Measurements from ENCODE around the gene LOXL4. TPM values are rescaled to one million over a fixed set of nuclear protein-coding genes. Genes with fewer than 3 reads are reported as not detected.

LOXL4 gene
- total and polyA plus RNA-seq, 9 donors, result 5.1 to 32.9 (median 8.2) TPM

GRCh38 chr10:98244586-98244985 is 23.4 kb downstream of the LOXL4 start:
- H3K36me3 ChIP-seq, result no peaks in the 10 kb centered on the region
- TF ChIP-seq CTCF (IDR thresholded peaks at IDR 0.05), result no peak
- no peak for TF ChIP-seq EP300 (IDR thresholded peaks at IDR 0.05)
- TF ChIP-seq POLR2A (IDR thresholded peaks at IDR 0.05), result no peak
- no peaks in the 10 kb centered on the region for H3K27me3 ChIP-seq
- 78 to 96% (median 84%) methylated on average over 2 of the region's 2 CpGs for WGBS, 3 donors
- H3K4me3 ChIP-seq, result no peak overlapping the region
- H3K9me3 ChIP-seq, result no peaks in the 10 kb centered on the region
- H3K4me1 ChIP-seq (ENCODE audit: insufficient read depth), result no peaks in the 10 kb centered on the region
- no peak overlapping the region for H3K27ac ChIP-seq
- no peak for DNase-seq
- intact Hi-C loops (cut with DNase I), result loop anchor here in 1 of 4 donors (10.0 kb wide), 1 partner anchor 60 kb away; no protein-coding TSS in a partner anchor

GRCh38 chr10:98244141-98244540 is 23.9 kb downstream of the LOXL4 start:
- H3K9me3 ChIP-seq, result no peaks in the 10 kb centered on the region
- no peaks in the 10 kb centered on the region for H3K4me1 ChIP-seq (ENCODE audit: insufficient read depth)
- WGBS, 3 donors, result 83 to 92% (median 86%) methylated on average over 5 of the region's 5 CpGs
- H3K27ac ChIP-seq, result no peak overlapping the region
- no peak overlapping the region for H3K4me3 ChIP-seq
- no peak for DNase-seq
- TF ChIP-seq CTCF (IDR thresholded peaks at IDR 0.05) (no peak), EP300 (IDR thresholded peaks at IDR 0.05) (no peak), POLR2A (IDR thresholded peaks at IDR 0.05) (no peak)
- no peaks in the 10 kb centered on the region for H3K27me3 ChIP-seq
- H3K36me3 ChIP-seq, result no peaks in the 10 kb centered on the region
- intact Hi-C loops (cut with DNase I), result loop anchor here in 1 of 4 donors (10.0 kb wide), 1 partner anchor 61 kb away; no protein-coding TSS in a partner anchor

- intact Hi-C loops (cut with DNase I), result loop anchor here in 1 of 4 donors (10.0 kb wide), 1 partner anchor 62 kb away; no protein-coding TSS in a partner anchor
- no peaks in the 10 kb centered on the region for H3K27me3 ChIP-seq
- H3K9me3 ChIP-seq, result no peaks in the 10 kb centered on the region
- no peak overlapping the region for H3K4me3 ChIP-seq
- H3K27ac ChIP-seq, result no peak overlapping the region
- DNase-seq, result no peak
- 47 to 60% (median 47%) methylated on average over 1 of the region's 1 CpG for WGBS, 3 donors
- no peaks in the 10 kb centered on the region for H3K36me3 ChIP-seq
- peak in 2 of 3 donors; percentile 15 to 31 for TF ChIP-seq CTCF (IDR thresholded peaks at IDR 0.05)
- no peak for TF ChIP-seq EP300 (IDR thresholded peaks at IDR 0.05)
- no peaks in the 10 kb centered on the region for H3K4me1 ChIP-seq (ENCODE audit: insufficient read depth)
These were observed 25.2 kb downstream of the LOXL4 start for GRCh38 chr10:98242823-98243222.

- no peak for TF ChIP-seq EP300 (IDR thresholded peaks at IDR 0.05)
- no peak for TF ChIP-seq POLR2A (IDR thresholded peaks at IDR 0.05)
- TF ChIP-seq CTCF (IDR thresholded peaks at IDR 0.05), result no peak
- Histone ChIP-seq H3K4me1 (ENCODE audit: insufficient read depth) (no peaks in the 10 kb centered on the region), H3K27me3 (no peaks in the 10 kb centered on the region), H3K36me3 (no peaks in the 10 kb centered on the region), H3K4me3 (no peak overlapping the region), H3K27ac (no peak overlapping the region), H3K9me3 (no peaks in the 10 kb centered on the region)
- intact Hi-C loops (cut with DNase I), result loop anchor here in 1 of 4 donors (10.0 kb wide), 1 partner anchor 64 kb away; no protein-coding TSS in a partner anchor
- WGBS, 3 donors, result 89 to 97% (median 96%) methylated on average over 3 of the region's 3 CpGs
- DNase-seq, result no peak
These were observed 27.5 kb downstream of the LOXL4 start for GRCh38 chr10:98240524-98240923.
